Dedifferentiated amniotic fluid mesenchymal stem cell (primary cell): ENCODE measurements around the gene FADS3.

Experiments used
- DNase-seq: peaks from one replicate; pipeline ENCODE4 v3.0.0-alpha.2; 2016; ENCODE audit errors: extremely low spot score

The FADS3 gene

GRCh38 chr11:61879152-61879551, 12.2 kb downstream of the FADS3 start:
- DNase-seq, result no peak

GRCh38 chr11:61875698-61876097, 15.6 kb downstream of the FADS3 start:
- no peak for DNase-seq

- DNase-seq, result no peak
Measured at GRCh38 chr11:61874853-61875252, 16.5 kb downstream of the FADS3 start.

- DNase-seq, result no peak
Measured at GRCh38 chr11:61874377-61874809, 17.0 kb downstream of the FADS3 start.

GRCh38 chr11:61873588-61874376, 17.6 kb downstream of the FADS3 start:
- no peak for DNase-seq

GRCh38 chr11:61872935-61873565, 18.3 kb downstream of the FADS3 start:
- DNase-seq, result no peak

- DNase-seq, result peak; percentile 76
Measured at GRCh38 chr11:61871158-61871597, 20.2 kb downstream of the FADS3 start.

GRCh38 chr11:61870541-61871031, 20.8 kb downstream of the FADS3 start:
- DNase-seq, result no peak

- no peak for DNase-seq
Measured at GRCh38 chr11:61869708-61870451, 21.5 kb downstream of the FADS3 start.

GRCh38 chr11:61869429-61869707, 22.0 kb downstream of the FADS3 start:
- no peak for DNase-seq

GRCh38 chr11:61868571-61869428, 22.5 kb downstream of the FADS3 start:
- no peak for DNase-seq

- DNase-seq, result no peak
Measured at GRCh38 chr11:61866958-61867343, 24.4 kb downstream of the FADS3 start.

GRCh38 chr11:61866231-61866957, 25.0 kb downstream of the FADS3 start:
- no peak for DNase-seq

- no peak for DNase-seq
Measured at GRCh38 chr11:61864814-61865775, 26.2 kb downstream of the FADS3 start.

- no peak for DNase-seq
Measured at GRCh38 chr11:61863548-61864081, 27.7 kb downstream of the FADS3 start.

GRCh38 chr11:61862714-61863547, 28.4 kb downstream of the FADS3 start:
- DNase-seq, result no peak

GRCh38 chr11:61861634-61862033, 29.7 kb downstream of the FADS3 start:
- DNase-seq, result no peak

- no peak for DNase-seq
Measured at GRCh38 chr11:61860054-61860903, 31.1 kb downstream of the FADS3 start.
